HepG2 (cell line): ENCODE data around the gene ANKRD27. TPM values are rescaled to one million over a fixed set of nuclear protein-coding genes. Genes with fewer than 3 reads are reported as not detected.

Experiments
- CBX1 ChIP-seq: IDR thresholded peaks from one replicate; pipeline ENCODE4 v1.6.1; 2016; ENCODE audit warnings: antibody characterized with exemption, low read depth
- GTF3A ChIP-seq: sonication (generic); formaldehyde crosslinking; conservative IDR thresholded peaks from 2 replicates; pipeline ENCODE4 v1.4.0; 2020; ENCODE audit warnings: mild to moderate bottlenecking, missing genetic modification reagents
- HNRNPLL ChIP-seq: fragments of 200-400 bp; formaldehyde crosslinking; IDR thresholded peaks from 2 replicates; pipeline ENCODE4 v1.6.1; 2017; ENCODE audit warnings: mild to moderate bottlenecking, low read depth, low read length; ENCODE audit not compliant: poor library complexity, severe bottlenecking
- IRX3 ChIP-seq: sonication (generic); formaldehyde crosslinking; IDR thresholded peaks from 2 replicates; pipeline ENCODE4 v1.8.1; 2023; ENCODE audit warnings: mild to moderate bottlenecking, low read depth, missing genetic modification reagents, borderline replicate concordance
- MAFF ChIP-seq: IDR thresholded peaks from 2 replicates; pipeline ENCODE4 v1.6.1; 2011; ENCODE audit warnings: low read depth, low read length, improper control_type of control experiment
- NR3C1 ChIP-seq: sonication (generic); formaldehyde crosslinking; IDR thresholded peaks from 2 replicates; pipeline ENCODE4 v1.4.0; 2020; ENCODE audit warnings: missing genetic modification reagents
- PPARG ChIP-seq: conservative IDR thresholded peaks from 2 replicates; pipeline ENCODE4 v1.6.1; 2016; ENCODE audit warnings: missing biosample characterization, missing genetic modification reagents
- SAP130 ChIP-seq: IDR thresholded peaks from 2 replicates; pipeline ENCODE4 v1.6.1; 2016; ENCODE audit warnings: low read depth
- SIN3B ChIP-seq: fragments of 150-350 bp; IDR thresholded peaks from 2 replicates; pipeline ENCODE4 v1.6.1; 2014; ENCODE audit warnings: low read length
- SMC3 ChIP-seq: IDR thresholded peaks from 2 replicates; pipeline ENCODE4 v1.6.1; 2011; ENCODE audit warnings: low read length, improper control_type of control experiment
- SRY ChIP-seq: sonication (generic); formaldehyde crosslinking; IDR thresholded peaks from 2 replicates; pipeline ENCODE4 v1.8.0; 2022; ENCODE audit warnings: mild to moderate bottlenecking, missing genetic modification reagents
- TOE1 ChIP-seq: sonication (generic); formaldehyde crosslinking; IDR thresholded peaks from 2 replicates; pipeline ENCODE4 v1.4.0; 2020; ENCODE audit warnings: mild to moderate bottlenecking, missing genetic modification reagents
- U2AF1 ChIP-seq: fragments of 200-400 bp; formaldehyde crosslinking; optimal IDR thresholded peaks from 2 replicates; pipeline ENCODE3; 2017; ENCODE audit warnings: mild to moderate bottlenecking, low read depth, low read length
- ZBTB8A ChIP-seq: sonication (generic); formaldehyde crosslinking; IDR thresholded peaks from 2 replicates; pipeline ENCODE4 v1.4.0; 2020; ENCODE audit warnings: mild to moderate bottlenecking, low read depth, missing genetic modification reagents, borderline replicate concordance
- ZIK1 ChIP-seq: sonication (generic); formaldehyde crosslinking; IDR thresholded peaks from 2 replicates; pipeline ENCODE4 v1.5.0; 2020; ENCODE audit warnings: mild to moderate bottlenecking, low read depth, missing genetic modification reagents, borderline replicate concordance
- ZNF382 ChIP-seq: sonication (generic); formaldehyde crosslinking; IDR thresholded peaks from 2 replicates; pipeline ENCODE4 v1.5.0; 2020; ENCODE audit warnings: missing genetic modification reagents, mild to moderate bottlenecking, borderline replicate concordance
- ZNF589 ChIP-seq: sonication (generic); formaldehyde crosslinking; conservative IDR thresholded peaks from 2 replicates; pipeline ENCODE4 v1.8.0; 2022; ENCODE audit warnings: mild to moderate bottlenecking, moderate library complexity, missing genetic modification reagents
- ZNF672 ChIP-seq: sonication (generic); formaldehyde crosslinking; IDR thresholded peaks from 2 replicates; pipeline ENCODE4 v1.8.1; 2022; ENCODE audit warnings: missing genetic modification reagents
- ZNF678 ChIP-seq: sonication (generic); formaldehyde crosslinking; IDR thresholded peaks from 2 replicates; pipeline ENCODE4 v1.4.0; 2020; ENCODE audit warnings: mild to moderate bottlenecking, missing genetic modification reagents
- ZNF737 ChIP-seq: sonication (generic); formaldehyde crosslinking; IDR thresholded peaks from 2 replicates; pipeline ENCODE4 v1.5.0; 2020; ENCODE audit warnings: missing genetic modification reagents, mild to moderate bottlenecking, borderline replicate concordance
- ZNF773 ChIP-seq: sonication (generic); formaldehyde crosslinking; IDR thresholded peaks from 2 replicates; pipeline ENCODE4 v1.4.0; 2020; ENCODE audit warnings: missing genetic modification reagents, borderline replicate concordance
- ZNF891 ChIP-seq: sonication (generic); formaldehyde crosslinking; IDR thresholded peaks from 2 replicates; pipeline ENCODE4 v1.5.0; 2020; ENCODE audit warnings: mild to moderate bottlenecking, missing genetic modification reagents
- polyA plus RNA-seq, 8 experiments: library from polyadenylated mRNA; depleted of rRNA in 3 of 8; stranded (reverse) in 7 of 8; unstranded in 1 of 8; fragments of >200 nt; fragmentation: Illumina TruSeq in 4 of 8; extraction: Trizol in 4 of 8; gene quantifications; 2 replicates each; pipeline versions ENCODE4 v1.2.1 to v1.2.3, GENCODE V29; 2011 to 2016; ENCODE audit warnings: low read depth in 4 of 8, missing spikeins in 1 of 8, mixed read lengths in 1 of 8; ENCODE audit not compliant: insufficient read depth in 1 of 8
- total RNA-seq, 5 experiments: library from RNA; depleted of rRNA; stranded (reverse); fragments of >200 nt; fragmentation: Illumina TruSeq; extraction: Trizol; gene quantifications; 2 replicates each; pipeline ENCODE4 v1.2.3, GENCODE V29; 2016; ENCODE audit warnings: low read depth in 1 of 5
- TF ChIP-seq, protein P1 (sequence below): IDR thresholded peaks from 2 replicates; pipeline ENCODE4 v1.6.1; 2016; ENCODE audit warnings: control low read depth
- TF ChIP-seq, protein P2 (sequence below): sonication (generic); formaldehyde crosslinking; conservative IDR thresholded peaks from 2 replicates; pipeline ENCODE4 v1.8.0; 2022; ENCODE audit warnings: low read depth, missing genetic modification reagents
- TF ChIP-seq, protein P3 (sequence below): IDR thresholded peaks from 2 replicates; pipeline ENCODE4 v1.6.1; 2012; ENCODE audit warnings: inconsistent platforms
- TF ChIP-seq, protein P4 (sequence below): IDR thresholded peaks from 2 replicates; pipeline ENCODE4 v1.6.1; 2016; ENCODE audit warnings: missing compliant biosample characterization, missing genetic modification reagents, borderline replicate concordance
- TF ChIP-seq, protein P5 (sequence below): sonication (generic); formaldehyde crosslinking; IDR thresholded peaks from 2 replicates; pipeline ENCODE4 v1.4.0; 2020; ENCODE audit warnings: missing genetic modification reagents

ANKRD27 gene
- total and polyA plus RNA-seq, 2 of the 13 experiments (the other 11 are each of a cell fraction or from before 2014, with no cell fraction given): 22.2 to 23.7 TPM

DNA sequence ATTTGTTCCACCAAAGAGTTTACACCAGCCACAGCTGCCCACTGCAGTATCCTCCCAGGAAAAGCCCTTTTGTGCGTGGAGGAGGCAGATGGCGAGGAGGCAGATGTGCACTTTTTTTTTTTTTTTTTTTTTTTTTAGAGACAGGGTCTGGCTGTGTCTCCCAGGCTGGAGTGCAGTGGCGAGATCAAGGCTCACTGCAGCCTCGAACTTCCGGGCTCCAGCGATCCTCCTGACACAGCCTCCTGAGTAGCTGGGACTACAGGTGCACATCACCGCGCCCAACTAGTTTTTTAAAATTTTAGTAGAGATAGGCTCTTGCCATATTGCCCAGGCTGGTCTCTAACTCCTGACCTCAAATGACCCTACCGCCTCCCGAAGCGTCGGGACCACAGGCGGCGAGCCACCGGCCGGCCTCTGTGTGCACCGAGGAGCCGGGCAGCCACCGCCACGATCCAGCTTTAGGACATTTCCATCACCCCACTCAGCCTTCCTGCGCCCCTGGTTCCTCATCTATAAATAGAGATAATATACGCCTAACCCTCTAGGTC is 94.6 kb downstream of the ANKRD27 start (continued):
- TF ChIP-seq, protein P1, sequence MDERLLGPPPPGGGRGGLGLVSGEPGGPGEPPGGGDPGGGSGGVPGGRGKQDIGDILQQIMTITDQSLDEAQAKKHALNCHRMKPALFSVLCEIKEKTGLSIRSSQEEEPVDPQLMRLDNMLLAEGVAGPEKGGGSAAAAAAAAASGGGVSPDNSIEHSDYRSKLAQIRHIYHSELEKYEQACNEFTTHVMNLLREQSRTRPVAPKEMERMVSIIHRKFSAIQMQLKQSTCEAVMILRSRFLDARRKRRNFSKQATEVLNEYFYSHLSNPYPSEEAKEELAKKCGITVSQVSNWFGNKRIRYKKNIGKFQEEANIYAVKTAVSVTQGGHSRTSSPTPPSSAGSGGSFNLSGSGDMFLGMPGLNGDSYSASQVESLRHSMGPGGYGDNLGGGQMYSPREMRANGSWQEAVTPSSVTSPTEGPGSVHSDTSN (CRISPR knock-in tag): no peak
- no peak for TF ChIP-seq SMC3
- TF ChIP-seq, protein P2, sequence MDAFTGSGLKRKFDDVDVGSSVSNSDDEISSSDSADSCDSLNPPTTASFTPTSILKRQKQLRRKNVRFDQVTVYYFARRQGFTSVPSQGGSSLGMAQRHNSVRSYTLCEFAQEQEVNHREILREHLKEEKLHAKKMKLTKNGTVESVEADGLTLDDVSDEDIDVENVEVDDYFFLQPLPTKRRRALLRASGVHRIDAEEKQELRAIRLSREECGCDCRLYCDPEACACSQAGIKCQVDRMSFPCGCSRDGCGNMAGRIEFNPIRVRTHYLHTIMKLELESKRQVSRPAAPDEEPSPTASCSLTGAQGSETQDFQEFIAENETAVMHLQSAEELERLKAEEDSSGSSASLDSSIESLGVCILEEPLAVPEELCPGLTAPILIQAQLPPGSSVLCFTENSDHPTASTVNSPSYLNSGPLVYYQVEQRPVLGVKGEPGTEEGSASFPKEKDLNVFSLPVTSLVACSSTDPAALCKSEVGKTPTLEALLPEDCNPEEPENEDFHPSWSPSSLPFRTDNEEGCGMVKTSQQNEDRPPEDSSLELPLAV (CRISPR knock-in tag): no peak
- TF ChIP-seq GTF3A: no peak
- TF ChIP-seq, protein P3, sequence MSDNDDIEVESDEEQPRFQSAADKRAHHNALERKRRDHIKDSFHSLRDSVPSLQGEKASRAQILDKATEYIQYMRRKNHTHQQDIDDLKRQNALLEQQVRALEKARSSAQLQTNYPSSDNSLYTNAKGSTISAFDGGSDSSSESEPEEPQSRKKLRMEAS: no peak
- TF ChIP-seq SAP130 (CRISPR knock-in tag): no peak
- no peak for TF ChIP-seq U2AF1
- TF ChIP-seq ZNF382 (CRISPR knock-in tag): no peak
- TF ChIP-seq CBX1: no peak
- TF ChIP-seq NR3C1 (CRISPR knock-in tag): no peak
- TF ChIP-seq ZNF737 (CRISPR knock-in tag): no peak
- no peak for TF ChIP-seq ZNF672
- TF ChIP-seq, protein P4, sequence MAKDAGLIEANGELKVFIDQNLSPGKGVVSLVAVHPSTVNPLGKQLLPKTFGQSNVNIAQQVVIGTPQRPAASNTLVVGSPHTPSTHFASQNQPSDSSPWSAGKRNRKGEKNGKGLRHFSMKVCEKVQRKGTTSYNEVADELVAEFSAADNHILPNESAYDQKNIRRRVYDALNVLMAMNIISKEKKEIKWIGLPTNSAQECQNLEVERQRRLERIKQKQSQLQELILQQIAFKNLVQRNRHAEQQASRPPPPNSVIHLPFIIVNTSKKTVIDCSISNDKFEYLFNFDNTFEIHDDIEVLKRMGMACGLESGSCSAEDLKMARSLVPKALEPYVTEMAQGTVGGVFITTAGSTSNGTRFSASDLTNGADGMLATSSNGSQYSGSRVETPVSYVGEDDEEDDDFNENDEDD (CRISPR knock-in tag): no peak
- no peak for TF ChIP-seq ZNF589
- no peak for TF ChIP-seq HNRNPLL
- no peak for TF ChIP-seq MAFF
- TF ChIP-seq ZBTB8A (CRISPR knock-in tag): no peak
- no peak for TF ChIP-seq SRY (CRISPR knock-in tag)
- no peak for TF ChIP-seq ZNF773 (CRISPR knock-in tag)
- no peak; the same call in 1 of the 2 replicates for TF ChIP-seq IRX3
- TF ChIP-seq SIN3B: no peak
- no peak for TF ChIP-seq PPARG (CRISPR knock-in tag)
- TF ChIP-seq ZNF678: no peak
- 0 out of 2 replicates have a peak, but pooled peaks have one; percentile 5 for TF ChIP-seq ZNF891
- no peak for TF ChIP-seq TOE1
- TF ChIP-seq, protein P5, sequence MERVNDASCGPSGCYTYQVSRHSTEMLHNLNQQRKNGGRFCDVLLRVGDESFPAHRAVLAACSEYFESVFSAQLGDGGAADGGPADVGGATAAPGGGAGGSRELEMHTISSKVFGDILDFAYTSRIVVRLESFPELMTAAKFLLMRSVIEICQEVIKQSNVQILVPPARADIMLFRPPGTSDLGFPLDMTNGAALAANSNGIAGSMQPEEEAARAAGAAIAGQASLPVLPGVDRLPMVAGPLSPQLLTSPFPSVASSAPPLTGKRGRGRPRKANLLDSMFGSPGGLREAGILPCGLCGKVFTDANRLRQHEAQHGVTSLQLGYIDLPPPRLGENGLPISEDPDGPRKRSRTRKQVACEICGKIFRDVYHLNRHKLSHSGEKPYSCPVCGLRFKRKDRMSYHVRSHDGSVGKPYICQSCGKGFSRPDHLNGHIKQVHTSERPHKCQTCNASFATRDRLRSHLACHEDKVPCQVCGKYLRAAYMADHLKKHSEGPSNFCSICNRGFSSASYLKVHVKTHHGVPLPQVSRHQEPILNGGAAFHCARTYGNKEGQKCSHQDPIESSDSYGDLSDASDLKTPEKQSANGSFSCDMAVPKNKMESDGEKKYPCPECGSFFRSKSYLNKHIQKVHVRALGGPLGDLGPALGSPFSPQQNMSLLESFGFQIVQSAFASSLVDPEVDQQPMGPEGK (CRISPR knock-in tag): no peak
- TF ChIP-seq ZIK1 (CRISPR knock-in tag): no peak
